ENCODE data around the gene ZNF432. TPM values are rescaled to one million over a fixed set of nuclear protein-coding genes. Genes with fewer than 3 reads are reported as not detected.
"Not testable (repeated sequence)": the region's sequence is repeated elsewhere in the genome, so short reads cannot be mapped to it uniquely, and the experiment has no call there.

ZNF432 gene
- total RNA-seq, 1 donor from 2014 or later: 18.1 TPM

DNA sequence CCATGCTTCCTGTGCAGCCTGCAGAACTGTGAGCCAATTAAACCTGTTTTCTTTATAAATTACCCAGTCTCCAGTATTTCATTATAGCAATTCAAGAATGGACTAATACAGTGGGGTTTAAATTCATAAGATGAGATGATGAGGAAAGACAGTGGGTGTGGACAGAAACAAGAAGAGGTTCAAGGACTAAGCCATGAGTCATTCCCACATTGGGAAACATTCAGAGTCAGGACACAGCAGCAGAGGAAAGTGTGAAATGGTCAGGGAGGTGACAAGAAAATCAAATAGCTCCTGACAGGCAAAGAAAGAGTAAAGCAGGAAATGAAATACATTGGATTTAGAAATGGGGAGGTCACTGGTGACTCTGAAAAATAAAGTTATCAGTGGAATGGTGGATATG, 37.8 kb upstream of the ZNF432 start:
- Mint-ChIP-seq H3K9me3 (peaks cover 45% of the 10 kb centered on the region), H3K36me3 (ENCODE audit: low read depth) (peaks cover 97% of the 10 kb centered on the region)

DNA sequence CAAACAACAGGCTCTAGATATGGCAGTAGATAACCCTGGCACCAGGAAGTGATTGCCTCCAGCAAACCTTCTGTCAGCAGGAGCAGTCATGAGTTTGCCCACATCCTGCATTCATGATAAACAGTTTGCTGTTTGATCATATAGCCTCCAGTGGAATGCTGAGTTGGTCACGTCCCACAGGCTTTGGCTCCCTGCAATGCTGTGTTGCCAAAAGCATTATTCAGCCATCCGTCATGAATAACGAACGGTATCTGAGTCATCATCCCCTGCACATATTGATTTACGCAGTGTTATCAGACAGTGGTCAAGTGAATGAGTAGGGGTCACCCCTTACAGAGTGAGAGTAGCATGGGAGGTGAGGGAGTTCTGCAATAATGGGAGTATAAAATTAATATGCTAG, 21.9 kb upstream of the ZNF432 start:
- Mint-ChIP-seq H3K4me1 (no peaks in the 10 kb centered on the region), H3K27me3 (no peaks in the 10 kb centered on the region), H3K9me3 (peaks cover 54% of the 10 kb centered on the region), H3K27ac (no peak overlapping the region), H3K4me3 (no peak overlapping the region), H3K36me3 (ENCODE audit: low read depth) (peaks cover 99% of the 10 kb centered on the region)
- ChIA-PET POLR2A (no interaction called here), CTCF (no interaction called here)
- TF ChIP-seq CTCF (IDR thresholded peaks at IDR 0.05): no peak
- no peak for DNase-seq
- intact Hi-C loops (cut with micrococcal nuclease): no loop called here
- no peak for ATAC-seq (ENCODE audit: low read depth)

More for the DNA sequence above, 37.8 kb upstream of the ZNF432 start:
- ATAC-seq (ENCODE audit: low read depth) (no peak), DNase-seq (no peak)
- Mint-ChIP-seq H3K27ac (no peak overlapping the region), H3K27me3 (no peaks in the 10 kb centered on the region), H3K4me3 (no peak overlapping the region), H3K4me1 (peaks cover 3% of the 10 kb centered on the region)
- CTCF ChIA-PET: no interaction called here
- POLR2A ChIA-PET: no interaction called here
- intact Hi-C loops (cut with micrococcal nuclease): no loop called here
- no peak for TF ChIP-seq CTCF (IDR thresholded peaks at IDR 0.05)

DNA sequence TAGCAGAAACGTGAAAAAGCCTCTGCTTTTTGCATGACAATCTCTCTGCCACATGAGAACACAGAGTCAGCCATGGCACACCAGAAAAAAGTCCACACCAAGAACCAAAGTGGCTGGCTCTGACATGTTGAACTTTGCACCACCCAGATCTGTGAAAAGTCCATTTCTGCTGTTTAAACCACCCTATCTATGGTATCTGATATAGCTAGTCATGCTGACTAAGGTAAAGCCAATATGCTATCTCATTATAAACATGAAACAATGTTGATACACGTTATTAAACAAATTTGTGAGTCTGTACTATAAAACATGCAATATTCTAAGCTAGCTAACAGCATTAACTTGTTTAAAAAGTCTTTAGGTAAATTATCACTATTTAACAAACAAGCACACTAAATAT, 21.0 kb upstream of the ZNF432 start:
- no peaks in the 10 kb centered on the region for H3K4me1 Mint-ChIP-seq
- intact Hi-C loops (cut with micrococcal nuclease): no loop called here
- H3K9me3 Mint-ChIP-seq: peaks cover 54% of the 10 kb centered on the region
- ChIA-PET POLR2A (no interaction called here), CTCF (no interaction called here)
- no peak for ATAC-seq (ENCODE audit: low read depth)
- no peak for DNase-seq
- peaks cover 99% of the 10 kb centered on the region for H3K36me3 Mint-ChIP-seq (ENCODE audit: low read depth)
- TF ChIP-seq CTCF (IDR thresholded peaks at IDR 0.05): no peak
- no peak overlapping the region for H3K27ac Mint-ChIP-seq
- H3K27me3 Mint-ChIP-seq: no peaks in the 10 kb centered on the region
- H3K4me3 Mint-ChIP-seq: no peak overlapping the region

- Mint-ChIP-seq H3K36me3 (ENCODE audit: low read depth) (peaks cover 88% of the 10 kb centered on the region), H3K9me3 (peaks cover 46% of the 10 kb centered on the region), H3K4me3 (no peak overlapping the region), H3K27me3 (no peaks in the 10 kb centered on the region), H3K27ac (no peak overlapping the region), H3K4me1 (no peaks in the 10 kb centered on the region)
- ATAC-seq (ENCODE audit: low read depth) (no peak), DNase-seq (no peak)
- POLR2A ChIA-PET: no interaction called here
- CTCF ChIA-PET: no interaction called here
- intact Hi-C loops (cut with micrococcal nuclease): no loop called here
- TF ChIP-seq CTCF (IDR thresholded peaks at IDR 0.05): no peak
Measured at GRCh38 chr19:52066258-52066863, 17.7 kb upstream of the ZNF432 start.

DNA sequence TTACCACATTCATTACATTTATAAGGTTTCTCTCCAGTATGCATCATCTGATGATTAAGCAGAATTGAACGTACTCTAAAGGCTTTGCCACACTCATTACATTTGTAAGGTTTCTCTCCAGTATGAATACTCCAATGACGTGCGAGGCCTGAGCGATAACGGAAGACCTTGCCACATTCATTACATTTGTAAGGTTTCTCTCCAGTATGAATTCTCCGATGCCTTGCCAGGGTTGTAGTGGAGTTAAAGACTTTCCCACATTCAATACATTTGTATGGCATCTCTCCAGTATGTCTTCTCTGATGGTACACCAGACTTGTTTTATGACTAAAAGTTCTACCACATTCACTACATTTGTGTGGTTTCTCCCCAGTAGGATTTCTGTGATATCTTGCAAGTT, 16.8 kb upstream of the ZNF432 start:
- no peak for DNase-seq
- ChIA-PET CTCF (no interaction called here), POLR2A (no interaction called here)
- no peak overlapping the region for H3K4me3 Mint-ChIP-seq
- ATAC-seq (ENCODE audit: low read depth): no peak
- H3K4me1 Mint-ChIP-seq: no peaks in the 10 kb centered on the region
- peaks cover 45% of the 10 kb centered on the region for H3K9me3 Mint-ChIP-seq
- H3K27ac Mint-ChIP-seq: no peak overlapping the region
- no peak for TF ChIP-seq CTCF (IDR thresholded peaks at IDR 0.05)
- H3K27me3 Mint-ChIP-seq: no peaks in the 10 kb centered on the region
- intact Hi-C loops (cut with micrococcal nuclease): no loop called here
- H3K36me3 Mint-ChIP-seq (ENCODE audit: low read depth): peaks cover 84% of the 10 kb centered on the region

- POLR2A ChIA-PET; H3K4me1 Mint-ChIP-seq; CTCF ChIA-PET; H3K27me3 Mint-ChIP-seq; DNase-seq; intact Hi-C loops (cut with micrococcal nuclease); H3K27ac Mint-ChIP-seq; ATAC-seq (ENCODE audit: low read depth); H3K4me3 Mint-ChIP-seq: not testable (repeated sequence)
- peaks cover 45% of the 10 kb centered on the region for H3K9me3 Mint-ChIP-seq
- peaks cover 56% of the 10 kb centered on the region for H3K36me3 Mint-ChIP-seq (ENCODE audit: low read depth)
Measured at GRCh38 chr19:52056480-52056879, 7.8 kb upstream of the ZNF432 start.

DNA sequence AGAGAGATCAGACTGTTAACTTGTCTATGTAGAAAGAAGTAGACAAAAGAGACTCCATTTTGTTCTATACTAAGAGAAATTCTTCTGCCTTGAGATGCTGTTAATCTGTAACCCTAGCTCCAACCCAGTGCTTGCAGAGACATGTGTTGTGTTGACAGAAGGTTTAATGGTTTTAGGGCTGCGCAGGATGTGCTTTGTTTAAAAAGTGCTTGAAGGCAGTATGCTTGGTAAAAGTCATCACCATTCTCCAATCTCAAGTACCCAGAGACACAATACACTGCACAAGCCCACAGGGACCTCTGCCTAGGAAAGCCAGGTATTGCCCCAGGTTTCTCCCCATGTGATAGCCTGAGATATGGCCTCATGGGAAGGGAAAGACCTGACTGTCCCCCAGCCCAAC, 3.1 kb upstream of the ZNF432 start:
- intact Hi-C loops (cut with micrococcal nuclease); ATAC-seq (ENCODE audit: low read depth); H3K27ac Mint-ChIP-seq; H3K27me3 Mint-ChIP-seq; CTCF ChIA-PET; H3K4me3 Mint-ChIP-seq; DNase-seq: not testable (repeated sequence)
- peaks cover 19% of the 10 kb centered on the region for H3K4me1 Mint-ChIP-seq
- POLR2A ChIA-PET: interaction anchor here (0.6 kb wide), 1 partner anchor 115 kb away, joined by 20 read pairs; no protein-coding TSS in a partner anchor
- H3K9me3 Mint-ChIP-seq: peaks cover 26% of the 10 kb centered on the region
- peaks cover 52% of the 10 kb centered on the region for H3K36me3 Mint-ChIP-seq (ENCODE audit: low read depth)

Data from activated B cell treated with CpG ODN at 0.5 μM for 24 hours (primary cell).